IPS DF 4.7 (cell line): Measurements from ENCODE around the gene TMEM8B.

Source experiments
- DNase-seq: peaks from one replicate; pipeline ENCODE4 v3.0.0-alpha.2; 2013; ENCODE audit warnings: low spot score; ENCODE audit errors: extremely low read depth

Gene TMEM8B, protein sequence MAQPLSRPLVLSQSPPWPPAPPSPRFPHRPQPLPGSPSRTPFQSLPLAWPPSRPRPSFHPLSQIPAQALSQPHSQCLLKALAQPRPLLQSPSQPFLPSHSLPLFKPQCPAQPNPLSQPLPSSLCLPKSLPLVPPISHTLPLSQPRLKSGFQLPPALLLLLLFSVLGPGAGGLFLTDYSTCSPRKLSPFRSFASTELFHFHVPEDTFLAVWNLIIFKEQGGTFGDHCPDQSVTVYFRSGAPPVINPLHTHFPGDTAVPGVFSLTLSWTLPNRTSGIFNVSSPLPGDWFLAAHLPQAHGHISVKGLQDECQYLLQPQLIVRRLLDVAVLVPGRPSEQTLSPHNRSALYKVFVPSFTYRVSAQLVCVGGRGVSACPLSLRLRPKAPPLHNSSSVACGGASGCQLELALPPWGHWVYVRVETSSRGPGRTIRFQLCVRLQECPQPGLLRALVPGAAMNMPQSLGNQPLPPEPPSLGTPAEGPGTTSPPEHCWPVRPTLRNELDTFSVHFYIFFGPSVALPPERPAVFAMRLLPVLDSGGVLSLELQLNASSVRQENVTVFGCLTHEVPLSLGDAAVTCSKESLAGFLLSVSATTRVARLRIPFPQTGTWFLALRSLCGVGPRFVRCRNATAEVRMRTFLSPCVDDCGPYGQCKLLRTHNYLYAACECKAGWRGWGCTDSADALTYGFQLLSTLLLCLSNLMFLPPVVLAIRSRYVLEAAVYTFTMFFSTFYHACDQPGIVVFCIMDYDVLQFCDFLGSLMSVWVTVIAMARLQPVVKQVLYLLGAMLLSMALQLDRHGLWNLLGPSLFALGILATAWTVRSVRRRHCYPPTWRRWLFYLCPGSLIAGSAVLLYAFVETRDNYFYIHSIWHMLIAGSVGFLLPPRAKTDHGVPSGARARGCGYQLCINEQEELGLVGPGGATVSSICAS

DNA sequence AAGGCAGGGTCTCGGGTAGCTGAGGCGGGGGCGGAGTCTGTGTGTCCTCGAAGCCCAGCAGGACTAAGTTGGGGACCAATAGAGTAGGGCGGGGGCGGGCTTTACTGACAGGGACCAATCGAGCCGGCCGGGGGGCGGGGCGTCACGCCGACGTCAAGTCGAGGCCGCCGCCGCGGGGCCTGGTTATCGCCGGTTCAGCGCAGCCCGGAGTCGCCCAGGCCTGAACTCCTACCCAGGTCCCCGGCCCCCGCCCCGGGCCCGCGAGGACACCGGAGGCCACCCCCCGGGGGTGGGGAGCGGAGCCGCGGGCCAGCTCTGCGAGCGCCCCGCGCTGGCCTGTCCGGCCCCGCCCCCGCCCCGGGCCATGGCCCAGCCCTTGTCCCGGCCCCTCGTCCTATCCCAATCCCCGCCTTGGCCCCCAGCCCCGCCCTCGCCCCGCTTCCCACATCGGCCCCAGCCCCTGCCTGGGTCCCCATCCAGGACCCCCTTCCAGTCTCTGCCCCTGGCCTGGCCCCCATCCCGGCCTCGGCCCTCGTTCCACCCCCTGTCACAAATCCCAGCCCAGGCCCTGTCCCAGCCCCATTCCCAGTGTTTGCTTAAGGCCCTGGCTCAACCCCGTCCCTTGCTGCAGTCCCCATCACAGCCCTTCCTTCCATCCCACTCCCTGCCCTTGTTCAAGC is at the start of gene TMEM8B:
TSS of gene TMEM8B (plus strand) at position 145 of the 680 bp plus-strand sequence. CDS start at position 365, 220 bp downstream.
- DNase-seq: no peak

- DNase-seq: no peak
These were observed 48.0 kb upstream of the TMEM8B start for GRCh38 chr9:35781066-35781465.

DNA sequence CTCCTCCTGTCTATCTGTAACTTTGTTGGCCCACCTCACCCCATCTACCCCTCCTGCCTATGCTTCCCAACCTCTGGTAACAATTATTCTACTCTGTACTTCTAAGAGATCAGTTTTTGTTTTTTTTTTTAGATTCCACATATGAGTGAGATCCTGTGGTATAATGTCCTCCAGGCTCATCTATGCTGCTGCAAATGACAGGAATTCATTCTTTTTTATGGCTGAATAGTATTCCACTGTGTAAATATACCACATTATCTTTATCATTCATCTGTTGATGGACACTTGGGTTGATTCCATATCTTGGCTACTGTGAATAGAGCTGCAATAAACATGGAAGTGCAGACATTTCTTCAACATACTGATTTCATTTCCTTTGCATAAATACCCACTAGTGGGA is 45.6 kb upstream of the TMEM8B start:
- no peak for DNase-seq

DNA sequence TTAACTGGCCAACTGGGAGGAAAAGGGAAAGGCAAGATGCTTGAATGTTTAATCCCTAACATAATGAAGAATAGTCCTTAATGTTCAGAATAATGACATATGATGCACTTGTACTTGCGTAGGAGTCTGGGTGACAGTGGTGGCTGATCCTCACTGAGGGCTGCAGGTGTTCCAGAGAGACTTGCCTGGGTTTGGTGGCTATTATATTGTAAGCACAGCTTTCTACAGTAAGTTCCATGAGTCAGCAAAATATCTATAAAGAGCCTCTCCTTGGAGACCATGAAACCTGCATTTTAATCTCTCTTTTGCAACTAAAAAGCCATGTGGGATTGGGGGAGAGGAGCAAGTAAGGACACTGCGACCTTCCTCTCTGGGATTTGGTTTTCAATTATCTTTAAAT is 39.5 kb upstream of the TMEM8B start:
- no peak for DNase-seq

GRCh38 chr9:35790025-35790384 is 39.0 kb upstream of the TMEM8B start:
- DNase-seq: no peak

GRCh38 chr9:35790385-35791296 is 38.4 kb upstream of the TMEM8B start:
- no peak for DNase-seq

- DNase-seq: no peak
These were observed 37.6 kb upstream of the TMEM8B start, which contains the start of gene NPR2 for GRCh38 chr9:35791297-35791921. TSS of gene NPR2 (plus strand) at chr9:35791591. CDS start at chr9:35792409, 818 bp downstream.

- no peak for DNase-seq
These were observed 36.8 kb upstream of the TMEM8B start for GRCh38 chr9:35792024-35792813.

GRCh38 chr9:35792826-35793225 is 36.2 kb upstream of the TMEM8B start:
- DNase-seq: no peak

DNA sequence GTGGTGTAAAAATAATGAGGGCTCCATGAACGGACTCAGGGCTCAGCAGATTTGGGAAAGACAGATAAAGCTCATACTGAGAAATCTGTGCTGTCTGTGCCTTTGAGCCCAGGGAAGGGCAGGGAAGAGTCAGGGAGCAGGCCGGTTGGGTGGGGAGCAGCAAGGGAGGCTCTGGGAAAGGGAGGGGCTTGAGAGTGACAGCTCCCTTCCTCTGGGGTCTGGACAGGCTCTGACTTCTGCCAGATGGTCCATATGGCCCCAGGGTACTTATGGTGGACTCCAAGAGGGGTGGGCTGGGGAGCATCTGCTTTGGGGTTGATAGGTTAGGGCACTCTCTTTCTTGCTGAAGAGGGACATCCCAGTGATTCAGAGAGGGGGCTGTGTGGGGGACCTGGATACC is 35.6 kb upstream of the TMEM8B start:
- DNase-seq: no peak

DNA sequence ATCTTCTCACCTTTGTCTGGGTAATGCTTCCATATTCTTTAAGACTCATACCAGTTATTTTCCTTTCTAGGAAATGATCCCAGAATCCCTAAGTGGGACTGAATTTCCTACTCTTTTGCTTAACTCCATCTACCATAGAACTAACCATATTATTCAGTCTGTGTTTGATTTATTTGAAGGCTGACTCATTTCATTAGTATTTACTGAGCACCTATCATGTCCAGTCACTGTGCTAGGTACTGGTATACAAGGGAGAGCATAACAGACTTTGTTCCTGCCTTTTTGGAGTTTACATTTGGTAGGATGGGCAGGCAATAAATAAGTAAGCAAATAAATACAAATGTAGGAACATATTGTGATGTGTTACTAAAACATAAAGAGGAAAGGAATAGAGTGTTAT is 33.3 kb upstream of the TMEM8B start:
- no peak for DNase-seq

GRCh38 chr9:35797311-35798109 is 31.5 kb upstream of the TMEM8B start:
- DNase-seq: no peak

- DNase-seq: no peak
These were observed 30.2 kb upstream of the TMEM8B start for GRCh38 chr9:35798658-35799374.

DNA sequence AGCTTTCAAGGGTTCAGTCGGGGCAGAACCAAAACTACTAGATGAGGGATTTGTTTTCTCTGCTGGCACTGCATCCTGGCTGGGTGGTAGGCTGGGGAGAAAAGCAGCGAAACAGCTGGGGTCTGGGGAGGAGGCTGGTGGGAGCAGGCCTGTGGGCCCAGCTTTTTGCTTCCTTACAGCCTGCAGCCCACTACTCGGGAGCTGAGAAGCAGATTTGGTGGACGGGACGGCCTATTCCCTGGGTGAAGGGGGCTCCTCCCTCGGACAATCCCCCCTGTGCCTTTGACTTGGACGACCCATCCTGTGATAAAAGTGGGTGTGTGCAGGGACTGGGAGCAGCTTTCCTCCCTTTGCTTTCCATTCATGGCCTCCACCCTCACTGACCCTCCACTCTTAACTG is 28.5 kb upstream of the TMEM8B start:
- no peak for DNase-seq

GRCh38 chr9:35801328-35802128 is 27.5 kb upstream of the TMEM8B start:
- no peak for DNase-seq

DNA sequence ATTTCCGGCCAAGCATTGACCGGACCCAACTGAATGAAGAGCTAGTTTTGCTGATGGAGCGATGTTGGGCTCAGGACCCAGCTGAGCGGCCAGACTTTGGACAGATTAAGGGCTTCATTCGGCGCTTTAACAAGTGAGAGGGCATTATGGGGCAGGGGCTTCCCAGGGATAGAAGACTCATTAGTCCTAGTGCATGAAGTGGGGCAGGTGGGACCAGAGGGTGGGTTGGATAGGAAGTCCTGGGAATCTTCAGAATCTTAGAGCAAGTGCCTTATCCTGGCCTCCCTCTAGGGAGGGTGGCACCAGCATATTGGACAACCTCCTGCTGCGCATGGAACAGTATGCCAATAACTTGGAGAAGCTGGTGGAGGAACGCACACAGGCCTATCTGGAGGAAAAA is 22.9 kb upstream of the TMEM8B start:
- DNase-seq: no peak

DNA sequence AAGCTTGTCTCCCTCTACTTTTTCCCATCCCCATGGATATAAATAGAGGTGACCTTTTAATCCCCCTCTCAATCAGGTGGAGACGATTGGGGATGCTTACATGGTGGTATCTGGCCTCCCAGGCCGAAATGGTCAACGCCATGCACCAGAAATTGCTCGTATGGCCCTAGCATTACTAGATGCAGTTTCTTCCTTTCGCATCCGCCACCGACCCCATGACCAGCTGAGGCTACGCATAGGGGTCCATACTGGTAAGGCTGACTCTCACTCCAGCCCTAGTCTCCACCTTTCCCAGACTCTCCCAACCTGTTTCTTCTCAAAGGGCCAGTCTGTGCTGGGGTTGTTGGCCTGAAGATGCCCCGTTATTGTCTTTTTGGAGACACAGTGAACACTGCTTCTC is 20.6 kb upstream of the TMEM8B start:
- DNase-seq: no peak
